Measurements from ENCODE around the gene MDN1. TPM values are rescaled to one million over a fixed set of nuclear protein-coding genes. Genes with fewer than 3 reads are reported as not detected.

Gene MDN1
- total and polyA plus RNA-seq, 7 donors: 3.0 to 29.9 (median 16.5) TPM

GRCh38 chr6:89694428-89694827, 125.2 kb downstream of the MDN1 start:
- Histone ChIP-seq H3K9me3 (no peaks in the 10 kb centered on the region), H3K27ac (no peak overlapping the region), H3K27me3 (no peaks in the 10 kb centered on the region), H3K36me3 (peaks cover 29 to 99% (median 41%) of the 10 kb centered on the region in 4 donors), H3K4me3 (no peak overlapping the region), H3K4me1 (no peaks in the 10 kb centered on the region)
- 91 to 95% methylated on average over 4 of the region's 4 CpGs for WGBS, 2 donors
- intact Hi-C loops (cut with DNase I): no loop called here
- DNase-seq: no peak
- TF ChIP-seq, protein P1, sequence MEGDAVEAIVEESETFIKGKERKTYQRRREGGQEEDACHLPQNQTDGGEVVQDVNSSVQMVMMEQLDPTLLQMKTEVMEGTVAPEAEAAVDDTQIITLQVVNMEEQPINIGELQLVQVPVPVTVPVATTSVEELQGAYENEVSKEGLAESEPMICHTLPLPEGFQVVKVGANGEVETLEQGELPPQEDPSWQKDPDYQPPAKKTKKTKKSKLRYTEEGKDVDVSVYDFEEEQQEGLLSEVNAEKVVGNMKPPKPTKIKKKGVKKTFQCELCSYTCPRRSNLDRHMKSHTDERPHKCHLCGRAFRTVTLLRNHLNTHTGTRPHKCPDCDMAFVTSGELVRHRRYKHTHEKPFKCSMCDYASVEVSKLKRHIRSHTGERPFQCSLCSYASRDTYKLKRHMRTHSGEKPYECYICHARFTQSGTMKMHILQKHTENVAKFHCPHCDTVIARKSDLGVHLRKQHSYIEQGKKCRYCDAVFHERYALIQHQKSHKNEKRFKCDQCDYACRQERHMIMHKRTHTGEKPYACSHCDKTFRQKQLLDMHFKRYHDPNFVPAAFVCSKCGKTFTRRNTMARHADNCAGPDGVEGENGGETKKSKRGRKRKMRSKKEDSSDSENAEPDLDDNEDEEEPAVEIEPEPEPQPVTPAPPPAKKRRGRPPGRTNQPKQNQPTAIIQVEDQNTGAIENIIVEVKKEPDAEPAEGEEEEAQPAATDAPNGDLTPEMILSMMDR (IDR thresholded peaks at IDR 0.05): no peak
- TF ChIP-seq EP300 (IDR thresholded peaks at IDR 0.05) (no peak), POLR2A (IDR thresholded peaks at IDR 0.05) (no peak)

DNA sequence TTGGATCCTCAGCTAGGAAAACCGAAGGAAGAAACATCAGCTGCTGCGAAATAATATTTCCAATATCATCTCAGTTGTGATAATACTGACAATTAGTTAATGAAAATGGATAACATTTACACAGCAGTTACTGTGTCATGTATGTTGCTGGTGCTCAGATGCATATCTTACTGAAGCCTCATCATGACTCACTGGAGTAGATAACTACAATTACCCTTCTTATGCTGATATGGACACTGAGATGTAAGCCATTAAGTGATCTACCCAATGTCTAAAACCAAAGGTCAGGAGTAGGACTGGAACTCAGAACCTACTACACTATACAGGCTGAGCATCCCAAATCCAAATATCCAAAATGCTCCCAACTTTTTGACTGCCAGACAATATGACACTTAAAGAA, 126.4 kb downstream of the MDN1 start:
- Histone ChIP-seq H3K27ac (no peak overlapping the region), H3K4me1 (no peaks in the 10 kb centered on the region), H3K27me3 (no peaks in the 10 kb centered on the region), H3K36me3 (peaks cover 37 to 99% (median 42%) of the 10 kb centered on the region in 4 donors), H3K9me3 (no peaks in the 10 kb centered on the region), H3K4me3 (no peak overlapping the region)
- TF ChIP-seq POLR2A (IDR thresholded peaks at IDR 0.05) (no peak), EP300 (IDR thresholded peaks at IDR 0.05) (no peak), POLR2AphosphoS5 (IDR thresholded peaks at IDR 0.05) (no peak)
- TF ChIP-seq, protein P1 (IDR thresholded peaks at IDR 0.05): no peak
- 96 to 100% methylated on average over 2 of the region's 2 CpGs for WGBS, 2 donors
- no peak for DNase-seq
- intact Hi-C loops (cut with DNase I): no loop called here

- intact Hi-C loops (cut with DNase I): no loop called here
- H3K4me1 ChIP-seq: no peaks in the 10 kb centered on the region
- no peaks in the 10 kb centered on the region for H3K9me3 ChIP-seq
- DNase-seq: no peak
- H3K36me3 ChIP-seq: peaks cover 45 to 99% (median 48%) of the 10 kb centered on the region in 4 donors
- WGBS, 2 donors: 92 to 96% methylated on average over 9 of the region's 9 CpGs
- no peak overlapping the region for H3K4me3 ChIP-seq
- TF ChIP-seq POLR2A (IDR thresholded peaks at IDR 0.05): no peak
- TF ChIP-seq POLR2AphosphoS5 (IDR thresholded peaks at IDR 0.05): no peak
- TF ChIP-seq, protein P1 (IDR thresholded peaks at IDR 0.05): no peak
- no peak for TF ChIP-seq EP300 (IDR thresholded peaks at IDR 0.05)
- H3K27me3 ChIP-seq: no peaks in the 10 kb centered on the region
- H3K27ac ChIP-seq: no peak overlapping the region
These were observed 127.3 kb downstream of the MDN1 start for GRCh38 chr6:89692256-89692655.

GRCh38 chr6:89690944-89691324, 128.7 kb downstream of the MDN1 start:
- H3K9me3 ChIP-seq: no peaks in the 10 kb centered on the region
- H3K4me3 ChIP-seq: no peak overlapping the region
- no peaks in the 10 kb centered on the region for H3K27me3 ChIP-seq
- H3K36me3 ChIP-seq: peaks cover 42 to 99% (median 50%) of the 10 kb centered on the region in 4 donors
- H3K4me1 ChIP-seq: no peaks in the 10 kb centered on the region
- no peak for TF ChIP-seq POLR2A (IDR thresholded peaks at IDR 0.05)
- TF ChIP-seq, protein P1 (IDR thresholded peaks at IDR 0.05): no peak
- TF ChIP-seq POLR2AphosphoS5 (IDR thresholded peaks at IDR 0.05): no peak
- TF ChIP-seq EP300 (IDR thresholded peaks at IDR 0.05): no peak
- no peak overlapping the region for H3K27ac ChIP-seq
- no peak for DNase-seq
- intact Hi-C loops (cut with DNase I): no loop called here

DNA sequence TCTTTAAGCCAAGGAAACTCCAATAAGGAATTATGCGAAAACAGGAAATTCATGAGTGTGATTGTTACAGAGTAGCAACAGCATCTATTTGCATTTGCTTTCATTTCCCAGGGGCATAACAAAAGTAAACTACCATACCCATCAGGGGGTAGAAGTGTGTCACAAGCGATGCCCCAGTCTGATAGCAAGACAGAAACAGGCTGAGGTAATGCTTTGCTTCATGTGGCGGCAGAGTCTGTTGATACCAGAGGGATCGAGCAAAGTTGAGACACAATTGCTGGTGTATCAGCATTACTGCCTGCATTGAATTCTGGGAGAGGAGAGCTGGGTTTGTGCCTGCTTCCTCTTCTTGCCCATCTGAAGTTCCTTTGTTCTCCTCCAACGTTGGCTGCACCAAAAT, 129.9 kb downstream of the MDN1 start:
- H3K27me3 ChIP-seq: no peaks in the 10 kb centered on the region
- no peak overlapping the region for H3K4me3 ChIP-seq
- TF ChIP-seq EP300 (IDR thresholded peaks at IDR 0.05): no peak
- TF ChIP-seq, protein P1 (IDR thresholded peaks at IDR 0.05): no peak
- TF ChIP-seq POLR2A (IDR thresholded peaks at IDR 0.05): no peak
- no peak for TF ChIP-seq POLR2AphosphoS5 (IDR thresholded peaks at IDR 0.05)
- WGBS, 2 donors: 73 to 81% methylated on average over 5 of the region's 5 CpGs
- intact Hi-C loops (cut with DNase I): no loop called here
- no peaks in the 10 kb centered on the region for H3K9me3 ChIP-seq
- peak overlapping the region in 1 of 4 donors; percentile 4 for H3K27ac ChIP-seq
- H3K36me3 ChIP-seq: peaks cover 33 to 99% (median 48%) of the 10 kb centered on the region in 4 donors
- no peak for DNase-seq
- no peaks in the 10 kb centered on the region for H3K4me1 ChIP-seq

All from sigmoid colon (tissue), 7 donors.